Measurements from ENCODE around the gene FYCO1. TPM values are rescaled to one million over a fixed set of nuclear protein-coding genes. Genes with fewer than 3 reads are reported as not detected.
A peak's percentile ranks its signal among the peaks of the same experiment; 100 is the strongest.

FYCO1 gene
- total RNA-seq, 2 experiments from 2014 or later = 21.7 to 22.6 TPM

GRCh38 chr3:45943207-45943846, 52.3 kb downstream of the FYCO1 start, which contains the start of gene CXCR6:
Gene CXCR6, plus strand, starts transcription at chr3:45943464. Its CDS starts 3,018 bp downstream, at chr3:45946482.
- peak within 1 kb of the TSS; percentile 86 for H3K27ac Mint-ChIP-seq
- POLR2A ChIA-PET = interaction anchor here (0.7 to 6.6 kb wide), 23 partner anchors 8 to 427 kb away, joined by 3 to 48 read pairs (median 4); partner anchors contain the start of genes CCR2, CCR5 and FYCO1

GRCh38 chr3:45942051-45942825, 53.4 kb downstream of the FYCO1 start:
- POLR2A ChIA-PET = interaction anchor here (0.9 to 6.6 kb wide), 12 partner anchors 15 to 428 kb away, joined by 3 to 48 read pairs (median 6); partner anchors contain the start of genes CCR5 and FYCO1
- Mint-ChIP-seq H3K4me1 (peaks cover 82% of the 10 kb centered on the region), H3K4me3 (peak overlapping the region; percentile 71), H3K9me3 (peaks cover 2% of the 10 kb centered on the region), H3K27me3 (no peaks in the 10 kb centered on the region), H3K36me3 (ENCODE audit: low read depth) (peaks cover 76% of the 10 kb centered on the region), H3K27ac (peak overlapping the region; percentile 86)
- CTCF ChIA-PET = interaction anchor here (0.6 to 7.1 kb wide), 11 partner anchors 52 to 435 kb away, joined by 3 to 94 read pairs (median 4); partner anchors contain the start of gene FYCO1
- DNase-seq = no peak

More at GRCh38 chr3:45943207-45943846, 52.3 kb downstream of the FYCO1 start, which contains the start of gene CXCR6:
- H3K4me1 Mint-ChIP-seq = peaks cover 89% of the 10 kb centered on the region
- peak within 1 kb of the TSS; percentile 71 for H3K4me3 Mint-ChIP-seq
- CTCF ChIA-PET = interaction anchor here (0.6 to 7.1 kb wide), 16 partner anchors 13 to 434 kb away, joined by 3 to 94 read pairs (median 4); partner anchors contain the start of genes CCR1 and FYCO1
- DNase-seq = peak; percentile 57
- H3K27me3 Mint-ChIP-seq = no peaks in the 10 kb centered on the region
- peaks cover 2% of the 10 kb centered on the region for H3K9me3 Mint-ChIP-seq
- H3K36me3 Mint-ChIP-seq (ENCODE audit: low read depth) = peaks cover 86% of the 10 kb centered on the region

- H3K36me3 Mint-ChIP-seq (ENCODE audit: low read depth) = peaks cover 68% of the 10 kb centered on the region
- H3K4me1 Mint-ChIP-seq = peaks cover 69% of the 10 kb centered on the region
- no peaks in the 10 kb centered on the region for H3K27me3 Mint-ChIP-seq
- no peak for DNase-seq
- H3K4me3 Mint-ChIP-seq = no peak overlapping the region
- CTCF ChIA-PET = interaction anchor here (0.9 to 7.5 kb wide), 5 partner anchors 24 to 431 kb away, joined by 3 to 232 read pairs (median 18); no protein-coding TSS in a partner anchor
- POLR2A ChIA-PET = interaction anchor here (1.4 to 4.2 kb wide), 2 partner anchors 10 to 53 kb away, joined by 7 to 48 read pairs; partner anchors contain the start of gene FYCO1
- no peak overlapping the region for H3K27ac Mint-ChIP-seq
- H3K9me3 Mint-ChIP-seq = no peaks in the 10 kb centered on the region
Measured at GRCh38 chr3:45940781-45941365, 54.8 kb downstream of the FYCO1 start.

- Mint-ChIP-seq H3K9me3 (no peaks in the 10 kb centered on the region), H3K4me3 (no peak overlapping the region), H3K36me3 (ENCODE audit: low read depth) (peaks cover 68% of the 10 kb centered on the region), H3K27ac (no peak overlapping the region), H3K27me3 (no peaks in the 10 kb centered on the region), H3K4me1 (peaks cover 62% of the 10 kb centered on the region)
- ChIA-PET CTCF (interaction anchor here (1.7 to 7.5 kb wide), 6 partner anchors 12 to 438 kb away, joined by 6 to 232 read pairs (median 18); partner anchors contain the start of gene CCR5), POLR2A (interaction anchor here (1.4 to 4.2 kb wide), 5 partner anchors 11 to 139 kb away, joined by 4 to 48 read pairs (median 7); partner anchors contain the start of gene FYCO1)
- DNase-seq = no peak
Measured at GRCh38 chr3:45940004-45940780, 55.4 kb downstream of the FYCO1 start.

DNA sequence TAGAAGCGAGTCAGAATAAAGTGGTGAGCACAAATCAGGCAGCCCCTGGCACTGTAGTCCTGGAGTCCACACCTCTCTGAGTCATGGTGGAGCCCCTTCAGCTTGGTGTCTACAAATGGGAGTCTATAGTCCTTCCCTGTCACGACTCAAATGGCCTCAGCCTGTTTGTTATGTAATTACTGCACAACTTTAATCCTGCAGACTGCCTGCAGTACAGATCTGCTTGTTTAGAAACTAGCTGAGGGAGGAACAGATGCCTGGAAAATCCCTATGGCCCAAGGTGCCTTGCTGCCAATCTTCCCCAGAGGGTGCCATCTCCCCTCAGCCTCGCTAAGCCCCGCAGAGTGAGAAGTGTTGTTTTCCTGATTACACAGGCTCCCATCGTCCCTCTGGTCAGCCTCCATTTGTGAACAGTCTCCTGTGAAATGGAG, 56.3 kb downstream of the FYCO1 start:
- CTCF ChIA-PET = interaction anchor here (0.6 to 7.5 kb wide), 23 partner anchors 9 to 444 kb away, joined by 3 to 232 read pairs (median 6); partner anchors contain the start of genes CCR1 and CCR5
- H3K4me3 Mint-ChIP-seq = no peak overlapping the region
- POLR2A ChIA-PET = interaction anchor here (1.0 to 2.3 kb wide), 11 partner anchors 11 to 148 kb away, joined by 3 to 24 read pairs (median 4); partner anchors contain the start of gene FYCO1
- no peaks in the 10 kb centered on the region for H3K9me3 Mint-ChIP-seq
- H3K27me3 Mint-ChIP-seq = no peaks in the 10 kb centered on the region
- peaks cover 53% of the 10 kb centered on the region for H3K4me1 Mint-ChIP-seq
- no peak for DNase-seq
- peak overlapping the region; percentile 2 for H3K27ac Mint-ChIP-seq
- peaks cover 68% of the 10 kb centered on the region for H3K36me3 Mint-ChIP-seq (ENCODE audit: low read depth)

DNA sequence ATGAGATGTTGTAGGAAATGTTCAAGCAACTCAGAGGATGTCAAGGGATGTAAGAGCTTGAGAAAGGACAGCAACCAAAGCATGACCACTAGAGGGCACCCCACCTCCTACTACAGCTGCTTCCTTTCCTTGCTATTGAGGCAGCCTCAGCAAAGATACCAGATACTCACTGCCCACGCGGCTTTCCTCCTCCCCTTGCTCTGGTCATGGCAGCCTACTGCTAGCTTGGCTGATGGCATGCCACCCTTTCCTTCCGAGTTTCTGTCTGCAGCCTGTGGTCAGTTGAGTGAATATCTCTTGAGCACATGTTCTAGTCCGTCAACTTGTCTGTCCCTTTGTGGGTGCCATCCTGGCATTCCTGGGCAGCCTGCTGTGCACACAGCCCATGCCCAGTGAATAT, 56.8 kb downstream of the FYCO1 start:
- Mint-ChIP-seq H3K9me3 (no peaks in the 10 kb centered on the region), H3K27ac (peak overlapping the region; percentile 2), H3K36me3 (ENCODE audit: low read depth) (peaks cover 71% of the 10 kb centered on the region), H3K27me3 (no peaks in the 10 kb centered on the region), H3K4me3 (no peak overlapping the region), H3K4me1 (peaks cover 52% of the 10 kb centered on the region)
- peak; percentile 89 for DNase-seq
- CTCF ChIA-PET = interaction anchor here (0.6 to 7.5 kb wide), 29 partner anchors 9 to 468 kb away, joined by 3 to 232 read pairs (median 5); partner anchors contain the start of genes CCR1, CCR5, CCR5AS and CCRL2
- POLR2A ChIA-PET = interaction anchor here (0.6 to 2.3 kb wide), 14 partner anchors 11 to 438 kb away, joined by 3 to 24 read pairs (median 4); partner anchors contain the start of gene FYCO1

GRCh38 chr3:45938043-45938435, 57.6 kb downstream of the FYCO1 start:
- POLR2A ChIA-PET = interaction anchor here (0.6 to 2.3 kb wide), 9 partner anchors 12 to 439 kb away, joined by 3 to 24 read pairs (median 4); partner anchors contain the start of gene FYCO1
- DNase-seq = no peak
- peaks cover 73% of the 10 kb centered on the region for H3K36me3 Mint-ChIP-seq (ENCODE audit: low read depth)

DNA sequence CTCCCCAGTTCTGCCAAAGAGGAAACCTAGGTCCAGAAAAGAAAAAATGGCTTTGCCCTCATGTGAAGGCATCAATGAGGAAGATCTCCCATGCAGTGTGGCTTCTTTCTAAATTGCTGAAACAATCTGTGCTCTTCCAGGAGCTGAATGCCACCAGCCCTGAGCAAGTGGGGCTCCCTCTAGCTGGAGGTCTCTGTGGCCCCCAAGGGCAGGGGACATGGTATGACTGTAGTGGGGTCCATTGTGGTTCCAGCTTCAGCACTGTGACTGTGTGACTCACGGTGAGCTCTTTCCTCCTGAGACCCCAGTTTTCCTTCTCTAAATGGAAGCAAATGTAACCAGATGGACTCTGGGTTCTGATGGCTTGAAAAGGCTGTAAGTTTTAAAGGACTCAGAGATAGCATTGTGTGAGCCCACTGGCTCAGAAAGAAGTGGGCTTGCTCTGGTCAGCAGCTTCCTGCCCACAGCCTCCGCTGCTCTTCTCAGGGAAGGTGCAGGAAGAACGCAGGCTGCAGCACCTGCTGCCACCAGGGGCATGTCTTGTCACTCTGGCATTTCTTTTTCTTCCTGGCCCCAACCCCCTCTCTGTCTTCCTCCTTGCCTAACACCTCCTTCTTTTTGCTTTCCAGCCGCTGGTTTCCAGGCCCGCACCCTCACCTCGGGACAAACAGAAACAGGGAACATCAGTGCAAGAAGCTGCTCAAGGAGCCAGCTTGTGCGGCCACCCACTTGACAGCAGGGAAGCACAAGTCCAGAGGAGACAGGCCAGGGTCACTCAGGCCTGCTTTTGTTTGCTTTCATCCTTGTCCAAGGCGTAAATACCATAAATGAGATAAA, 58.2 kb downstream of the FYCO1 start:
- H3K36me3 Mint-ChIP-seq (ENCODE audit: low read depth) = peaks cover 77% of the 10 kb centered on the region
- DNase-seq = no peak
- H3K27ac Mint-ChIP-seq = no peak overlapping the region
- POLR2A ChIA-PET = interaction anchor here (0.9 to 2.0 kb wide), 3 partner anchors 13 to 142 kb away, joined by 3 to 6 read pairs (median 3); no protein-coding TSS in a partner anchor
- H3K4me3 Mint-ChIP-seq = no peak overlapping the region
- no peaks in the 10 kb centered on the region for H3K27me3 Mint-ChIP-seq
- CTCF ChIA-PET = interaction anchor here (0.9 to 7.5 kb wide), 10 partner anchors 9 to 469 kb away, joined by 3 to 232 read pairs (median 4); partner anchors contain the start of genes CCR5AS, CCRL2 and FYCO1
- H3K4me1 Mint-ChIP-seq = peaks cover 38% of the 10 kb centered on the region
- no peaks in the 10 kb centered on the region for H3K9me3 Mint-ChIP-seq

More at GRCh38 chr3:45938043-45938435, 57.6 kb downstream of the FYCO1 start:
- H3K27me3 Mint-ChIP-seq = no peaks in the 10 kb centered on the region
- no peak overlapping the region for H3K27ac Mint-ChIP-seq
- H3K4me1 Mint-ChIP-seq = peaks cover 44% of the 10 kb centered on the region
- H3K4me3 Mint-ChIP-seq = no peak overlapping the region
- CTCF ChIA-PET = interaction anchor here (0.6 to 7.5 kb wide), 24 partner anchors 10 to 469 kb away, joined by 3 to 232 read pairs (median 6); partner anchors contain the start of genes CCR1, CCR5, CCR5AS and CCRL2
- no peaks in the 10 kb centered on the region for H3K9me3 Mint-ChIP-seq

DNA sequence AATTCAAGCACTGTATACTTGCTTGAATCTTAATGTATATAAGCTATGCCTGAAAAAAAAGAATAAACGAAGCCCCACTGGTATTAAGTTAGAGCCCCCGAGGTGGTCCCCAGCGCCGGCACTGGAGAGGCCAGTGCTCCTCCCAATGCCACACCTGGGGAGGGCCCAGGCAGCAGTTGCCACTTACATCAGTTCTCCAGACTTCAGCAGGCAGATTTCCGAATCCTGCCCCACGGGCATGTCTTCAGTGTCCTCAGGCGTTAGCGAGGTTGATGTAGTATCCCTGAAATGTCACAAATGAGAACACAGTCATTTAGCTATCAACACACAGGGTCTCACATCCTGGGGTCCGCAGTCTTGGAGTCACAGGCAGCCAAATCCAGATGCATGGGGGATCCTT, 59.4 kb downstream of the FYCO1 start:
- no peaks in the 10 kb centered on the region for H3K9me3 Mint-ChIP-seq
- DNase-seq = no peak
- no peak overlapping the region for H3K4me3 Mint-ChIP-seq
- CTCF ChIA-PET = interaction anchor here (7.5 kb wide), 1 partner anchor 143 kb away, joined by 232 read pairs; no protein-coding TSS in a partner anchor
- no peak overlapping the region for H3K27ac Mint-ChIP-seq
- peaks cover 73% of the 10 kb centered on the region for H3K36me3 Mint-ChIP-seq (ENCODE audit: low read depth)
- POLR2A ChIA-PET = no interaction called here
- no peaks in the 10 kb centered on the region for H3K27me3 Mint-ChIP-seq
- peaks cover 29% of the 10 kb centered on the region for H3K4me1 Mint-ChIP-seq

- DNase-seq = no peak
- Mint-ChIP-seq H3K36me3 (ENCODE audit: low read depth) (peaks cover 76% of the 10 kb centered on the region), H3K27ac (no peak overlapping the region), H3K4me1 (peaks cover 10% of the 10 kb centered on the region), H3K9me3 (no peaks in the 10 kb centered on the region), H3K27me3 (no peaks in the 10 kb centered on the region), H3K4me3 (no peak overlapping the region)
- ChIA-PET POLR2A (no interaction called here), CTCF (interaction anchor here (1.2 to 7.5 kb wide), 2 partner anchors 146 to 445 kb away, joined by 3 to 232 read pairs; no protein-coding TSS in a partner anchor)
Measured at GRCh38 chr3:45933591-45933990, 62.0 kb downstream of the FYCO1 start.
